H9 (cell line): ENCODE data around the gene PDLIM3. TPM values are rescaled to one million over a fixed set of nuclear protein-coding genes. Genes with fewer than 3 reads are reported as not detected.

Experiments used
- DNase-seq: peaks from one replicate; pipeline ENCODE4 v3.0.0-alpha.2; 2017
- H2AFZ ChIP-seq: one replicate; pipeline ENCODE4 v1.6.1; 2013; ENCODE audit warnings: mild to moderate bottlenecking, low read length, control low read depth, moderate library complexity
- H2AK5ac ChIP-seq: 2 replicates; pipeline ENCODE4 v1.6.1; 2013; ENCODE audit warnings: low read length, control low read depth, mixed read lengths; ENCODE audit not compliant: insufficient read length
- H2BK120ac ChIP-seq: one replicate; pipeline ENCODE4 v1.6.1; 2013; ENCODE audit warnings: low read depth, mild to moderate bottlenecking, low read length, control low read depth, inconsistent platforms; ENCODE audit not compliant: poor library complexity, severe bottlenecking
- H2BK12ac ChIP-seq: 2 replicates; pipeline ENCODE4 v1.6.1; 2013; ENCODE audit warnings: low read length, control low read depth, mixed read lengths, low read depth; ENCODE audit not compliant: insufficient read length
- H2BK15ac ChIP-seq: 2 replicates; pipeline ENCODE4 v1.6.1; 2013; ENCODE audit warnings: low read depth, low read length, control low read depth
- H2BK20ac ChIP-seq: one replicate; pipeline ENCODE4 v1.6.1; 2013; ENCODE audit warnings: low read depth, mild to moderate bottlenecking, low read length, control low read depth, inconsistent platforms; ENCODE audit not compliant: poor library complexity, severe bottlenecking
- H2BK5ac ChIP-seq: 2 replicates; pipeline ENCODE4 v1.6.1; 2013; ENCODE audit warnings: low read length, control low read depth, mixed read lengths; ENCODE audit not compliant: insufficient read length
- H3K14ac ChIP-seq: 2 replicates; pipeline ENCODE4 v1.6.1; 2013; ENCODE audit warnings: low read length, control low read depth; ENCODE audit not compliant: insufficient read depth
- H3K18ac ChIP-seq: 2 replicates; pipeline ENCODE4 v1.6.1; 2013; ENCODE audit warnings: low read depth, mild to moderate bottlenecking, mixed read lengths, low read length, control low read depth; ENCODE audit not compliant: insufficient read length
- H3K23ac ChIP-seq: 2 replicates; pipeline ENCODE4 v1.6.1; 2013; ENCODE audit warnings: low read length, control low read depth, mixed read lengths, low read depth; ENCODE audit not compliant: insufficient read length
- H3K23me2 ChIP-seq: 2 replicates; pipeline ENCODE4 v1.6.1; 2013; ENCODE audit warnings: low read depth, mild to moderate bottlenecking, mixed read lengths, low read length, control low read depth; ENCODE audit not compliant: insufficient read length, poor library complexity, severe bottlenecking
- H3K27ac ChIP-seq: 2 replicates; pipeline ENCODE4 v1.5.1; 2013; ENCODE audit warnings: low read length, control low read depth, mixed read lengths, low read depth; ENCODE audit not compliant: insufficient read length
- H3K27me3 ChIP-seq: 2 replicates; pipeline ENCODE4 v1.6.1; 2013; ENCODE audit warnings: low read length, control low read depth, inconsistent platforms; ENCODE audit not compliant: insufficient read depth
- H3K4ac ChIP-seq: 2 replicates; pipeline ENCODE4 v1.6.1; 2013; ENCODE audit warnings: low read depth, mild to moderate bottlenecking, control low read depth, inconsistent platforms, low read length, moderate library complexity
- H3K4me1 ChIP-seq: 2 replicates; pipeline ENCODE4 v1.6.1; 2013; ENCODE audit warnings: low read length, control low read depth, inconsistent platforms; ENCODE audit not compliant: insufficient read depth
- H3K4me2 ChIP-seq: 2 replicates; pipeline ENCODE4 v1.6.1; 2013; ENCODE audit warnings: low read length, control low read depth, mixed read lengths; ENCODE audit not compliant: insufficient read length, insufficient read depth
- H3K56ac ChIP-seq: 2 replicates; pipeline ENCODE4 v1.6.1; 2013; ENCODE audit warnings: low read depth, mild to moderate bottlenecking, mixed read lengths, low read length, control low read depth; ENCODE audit not compliant: insufficient read length
- H3K79me1 ChIP-seq: 2 replicates; pipeline ENCODE4 v1.6.1; 2013; ENCODE audit warnings: low read depth, mild to moderate bottlenecking, moderate library complexity, low read length, control low read depth, inconsistent platforms; ENCODE audit not compliant: insufficient read depth, poor library complexity, severe bottlenecking
- H3K79me2 ChIP-seq: 2 replicates; pipeline ENCODE4 v1.6.1; 2013; ENCODE audit warnings: low read length, control low read depth, inconsistent platforms; ENCODE audit not compliant: insufficient read depth
- H3K9ac ChIP-seq: 2 replicates; pipeline ENCODE4 v1.6.1; 2013; ENCODE audit warnings: low read length, control low read depth, mixed read lengths; ENCODE audit not compliant: insufficient read length; ENCODE audit errors: extremely low read depth
- H3K9me3 ChIP-seq: one replicate; pipeline ENCODE4 v1.6.1; 2013; ENCODE audit warnings: low read depth, low read length, inconsistent platforms; ENCODE audit not compliant: control insufficient read depth
- H3T11ph ChIP-seq: one replicate; pipeline ENCODE4 v1.6.1; 2013; ENCODE audit warnings: mild to moderate bottlenecking, low read length, control low read depth, inconsistent platforms
- H4K20me1 ChIP-seq: one replicate; pipeline ENCODE4 v1.6.1; 2013; ENCODE audit not compliant: control insufficient read depth, insufficient read length, insufficient read depth
- H4K5ac ChIP-seq: 2 replicates; pipeline ENCODE4 v1.6.1; 2013; ENCODE audit warnings: low read depth, mild to moderate bottlenecking, mixed read lengths, low read length, control low read depth; ENCODE audit not compliant: insufficient read length
- H4K8ac ChIP-seq: replicated peaks from 2 replicates; pipeline ENCODE4 v1.6.1; 2013; ENCODE audit warnings: low read length, control low read depth, mixed read lengths, low read depth; ENCODE audit not compliant: insufficient read length
- H4K91ac ChIP-seq: 2 replicates; pipeline ENCODE4 v1.6.1; 2013; ENCODE audit warnings: low read depth, mild to moderate bottlenecking, moderate library complexity, mixed read lengths, low read length, control low read depth; ENCODE audit not compliant: insufficient read length
- H3K27ac Mint-ChIP-seq, 3 experiments: 2 replicates in 2 of 3; 3 replicates in 1 of 3; pipeline ENCODE4 v1.8.0; 2020 to 2021; ENCODE audit warnings: mixed read lengths in 3 of 3, mild to moderate bottlenecking in 1 of 3, moderate library complexity in 1 of 3
- H3K27me3 Mint-ChIP-seq: 2 replicates; pipeline ENCODE4 v1.8.0; 2021; ENCODE audit warnings: low read depth, mild to moderate bottlenecking, moderate library complexity, mixed read lengths
- H3K36me3 Mint-ChIP-seq, 3 experiments: 2 replicates in 2 of 3; 3 replicates in 1 of 3; pipeline ENCODE4 v1.8.0; 2020 to 2021; ENCODE audit warnings: low read depth in 3 of 3, mixed read lengths in 3 of 3; ENCODE audit not compliant: insufficient read depth in 1 of 3
- H3K4me1 Mint-ChIP-seq, 2 experiments: 2 replicates each; pipeline ENCODE4 v1.8.0; 2020; ENCODE audit warnings: mixed read lengths in 2 of 2
- H3K4me3 Mint-ChIP-seq, 2 experiments: 2 replicates in 1 of 2; 3 replicates in 1 of 2; pipeline ENCODE4 v1.8.0; 2020 to 2021; ENCODE audit warnings: mild to moderate bottlenecking in 2 of 2, mixed read lengths in 2 of 2, moderate library complexity in 1 of 2
- H3K9me3 Mint-ChIP-seq, 2 experiments: 2 replicates in 1 of 2; 3 replicates in 1 of 2; pipeline ENCODE4 v1.8.0; 2020; ENCODE audit warnings: mild to moderate bottlenecking in 2 of 2, mixed read lengths in 2 of 2, moderate library complexity in 1 of 2
- CTCF ChIP-seq: fragments of 200-600 bp; sonication (generic); conservative IDR thresholded peaks from 3 replicates; pipeline ENCODE4 v1.8.0; 2021; ENCODE audit warnings: antibody characterized with exemption, mild to moderate bottlenecking
- WGBS: extraction: QIAGEN DNeasy Blood & Tissue Kit; methylation state at CpG from one replicate; pipeline ENCODE4 v1.1.7; 2013; ENCODE audit warnings: missing lambda C conversion rate, low lambda C conversion rate, mixed read lengths; ENCODE audit not compliant: insufficient read length; ENCODE audit errors: extremely low coverage; 5-methylcytosine and 5-hydroxymethylcytosine counted together
- total RNA-seq: library from RNA; stranded (reverse); gene quantifications from 2 replicates; pipeline ENCODE4 v1.2.1, GENCODE V29; 2021

The PDLIM3 gene
- total RNA-seq, 1 experiment from 2014 or later: 12.0 TPM

- Histone ChIP-seq H3K9ac (no peak overlapping the region), H3K18ac (no peak overlapping the region), H2BK120ac (no peak overlapping the region), H3K56ac (no peak overlapping the region), H3T11ph (no peak overlapping the region), H2BK20ac (no peak overlapping the region), H3K23ac (no peak overlapping the region), H2AFZ (no peak overlapping the region), H4K91ac (no peak overlapping the region), H4K8ac (no peak overlapping the region), H2BK15ac (no peak overlapping the region), H3K23me2 (peaks cover 12% of the 10 kb centered on the region), H3K4me1 (no peaks in the 10 kb centered on the region), H4K5ac (no peak overlapping the region), H3K27me3 (peaks cover 3% of the 10 kb centered on the region; the same call in 1 of the 2 replicates), H4K20me1 (no peaks in the 10 kb centered on the region), H3K14ac (no peak overlapping the region), H3K27ac (no peak overlapping the region), H3K4ac (no peak overlapping the region), H2BK5ac (no peak overlapping the region), H3K4me2 (no peak overlapping the region), H3K79me2 (no peaks in the 10 kb centered on the region), H2AK5ac (no peak overlapping the region), H3K9me3 (no peaks in the 10 kb centered on the region), H2BK12ac (no peak overlapping the region), H3K79me1 (no peaks in the 10 kb centered on the region)
- no peak overlapping the region for H3K27ac Mint-ChIP-seq
- WGBS: no CpG with 5 or more reads among the region's 8 CpGs
- H3K9me3 Mint-ChIP-seq: no peaks in the 10 kb centered on the region; a peak in 2 of 5 replicates
- peaks cover 12 to 16% of the 10 kb centered on the region in 2 experiments for H3K4me1 Mint-ChIP-seq
- no peak overlapping the region for H3K4me3 Mint-ChIP-seq
- H3K27me3 Mint-ChIP-seq: peaks cover 52% of the 10 kb centered on the region
- H3K36me3 Mint-ChIP-seq: no peaks in the 10 kb centered on the region; a peak in 1 of 7 replicates
- DNase-seq: no peak
- TF ChIP-seq CTCF: no peak
Observed at GRCh38 chr4:185473247-185473646, 62.1 kb downstream of the PDLIM3 start.
